Astrocyte of the cerebellum (primary cell): Measurements from ENCODE around the gene ULK4.

Source experiments
- DNase-seq: peaks from one replicate; pipeline ENCODE4 v3.0.0-alpha.2; 2011; ENCODE audit warnings: low read depth
- H3K4me3 ChIP-seq: 2 replicates; pipeline ENCODE4 v1.5.1; 2011; ENCODE audit warnings: mild to moderate bottlenecking, low read depth, low read length, moderate library complexity
- in situ Hi-C: cut with HindIII; loops from 2 replicates; pipeline ENCODE4 v1.10.0; 2017; ENCODE audit warnings: low sequenced_read_pairs
- TF ChIP-seq, protein P1 (sequence below): IDR thresholded peaks from 2 replicates; pipeline ENCODE4 v1.5.1; 2012; ENCODE audit warnings: low read length, low read depth, moderate library complexity, mild to moderate bottlenecking; ENCODE audit errors: missing control alignments

ULK4 gene

DNA sequence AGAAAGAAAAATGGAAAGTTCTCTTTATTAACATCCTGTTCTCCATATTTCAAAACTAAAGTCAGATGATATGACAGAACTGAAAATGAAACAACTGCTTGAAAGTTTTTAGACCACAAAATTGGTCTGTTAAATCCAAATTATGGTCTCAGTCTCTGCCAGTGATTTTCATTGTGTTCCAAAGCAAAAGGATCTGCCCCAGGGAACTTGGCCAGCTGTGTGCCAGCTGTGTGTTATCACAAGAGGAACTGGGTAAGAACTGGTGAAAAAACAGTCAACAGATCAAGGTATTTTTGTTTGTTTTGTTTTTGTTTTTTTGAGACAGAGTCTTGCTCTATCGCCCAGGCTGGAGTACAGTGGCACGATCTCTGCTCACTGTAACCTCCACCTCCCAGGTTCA lies 439.3 kb downstream of the ULK4 start:
- no peak for DNase-seq
- TF ChIP-seq, protein P1, sequence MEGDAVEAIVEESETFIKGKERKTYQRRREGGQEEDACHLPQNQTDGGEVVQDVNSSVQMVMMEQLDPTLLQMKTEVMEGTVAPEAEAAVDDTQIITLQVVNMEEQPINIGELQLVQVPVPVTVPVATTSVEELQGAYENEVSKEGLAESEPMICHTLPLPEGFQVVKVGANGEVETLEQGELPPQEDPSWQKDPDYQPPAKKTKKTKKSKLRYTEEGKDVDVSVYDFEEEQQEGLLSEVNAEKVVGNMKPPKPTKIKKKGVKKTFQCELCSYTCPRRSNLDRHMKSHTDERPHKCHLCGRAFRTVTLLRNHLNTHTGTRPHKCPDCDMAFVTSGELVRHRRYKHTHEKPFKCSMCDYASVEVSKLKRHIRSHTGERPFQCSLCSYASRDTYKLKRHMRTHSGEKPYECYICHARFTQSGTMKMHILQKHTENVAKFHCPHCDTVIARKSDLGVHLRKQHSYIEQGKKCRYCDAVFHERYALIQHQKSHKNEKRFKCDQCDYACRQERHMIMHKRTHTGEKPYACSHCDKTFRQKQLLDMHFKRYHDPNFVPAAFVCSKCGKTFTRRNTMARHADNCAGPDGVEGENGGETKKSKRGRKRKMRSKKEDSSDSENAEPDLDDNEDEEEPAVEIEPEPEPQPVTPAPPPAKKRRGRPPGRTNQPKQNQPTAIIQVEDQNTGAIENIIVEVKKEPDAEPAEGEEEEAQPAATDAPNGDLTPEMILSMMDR, result no peak
- H3K4me3 ChIP-seq, result no peak overlapping the region
- in situ Hi-C loops, result no loop called here

GRCh38 chr3:41521010-41521655 lies 440.8 kb downstream of the ULK4 start:
- no peak for DNase-seq
- no peak overlapping the region for H3K4me3 ChIP-seq
- TF ChIP-seq, protein P1, result no peak
- in situ Hi-C loops, result no loop called here

- DNase-seq, result no peak
- in situ Hi-C loops, result no loop called here
- TF ChIP-seq, protein P1, result no peak
- H3K4me3 ChIP-seq, result no peak overlapping the region
Observed at GRCh38 chr3:41519746-41520145, 442.2 kb downstream of the ULK4 start.

- in situ Hi-C loops, result no loop called here
- H3K4me3 ChIP-seq, result no peak overlapping the region
- no peak for DNase-seq
- TF ChIP-seq, protein P1, result no peak
Observed at GRCh38 chr3:41518626-41519025, 443.3 kb downstream of the ULK4 start.

GRCh38 chr3:41508063-41508696 lies 453.7 kb downstream of the ULK4 start:
- H3K4me3 ChIP-seq, result no peak overlapping the region
- TF ChIP-seq, protein P1, result no peak
- in situ Hi-C loops, result no loop called here
- no peak for DNase-seq

DNA sequence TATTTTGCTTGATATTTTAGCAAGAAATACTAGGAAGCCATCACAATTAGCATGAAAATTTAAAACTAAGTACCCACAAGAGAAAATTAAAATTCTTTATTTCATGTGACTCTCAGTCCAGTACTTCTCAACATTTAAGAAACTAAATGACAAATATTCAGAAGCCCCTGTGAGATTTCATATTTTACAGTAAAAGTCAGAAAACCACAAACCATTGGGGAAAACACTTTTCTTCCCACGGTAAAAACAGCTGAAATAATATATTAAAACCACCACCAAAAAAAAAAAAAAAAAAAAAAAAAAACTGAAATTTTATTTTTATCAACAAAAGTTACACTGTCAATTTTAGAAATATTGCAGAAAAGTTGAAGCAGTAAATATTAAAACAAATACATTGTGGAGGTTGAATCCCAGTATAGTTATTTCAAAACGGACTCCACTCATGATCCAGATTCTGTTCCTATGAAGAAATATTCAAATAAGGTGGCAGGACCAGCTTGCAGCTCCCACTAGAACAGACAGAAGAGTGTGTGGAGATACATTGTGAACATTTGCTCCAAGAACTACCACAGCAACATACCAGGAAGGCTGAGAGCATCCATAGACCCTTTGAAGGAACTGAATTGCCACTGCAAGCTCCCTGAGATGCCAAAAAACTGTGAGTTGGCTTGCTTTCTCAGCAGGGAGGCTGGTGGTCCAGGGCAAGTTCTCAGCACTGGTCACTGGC lies 454.4 kb downstream of the ULK4 start:
- H3K4me3 ChIP-seq, result no peak overlapping the region
- no peak for DNase-seq
- TF ChIP-seq, protein P1, result no peak
- in situ Hi-C loops, result no loop called here
